GM19240 (cell line): Measurements from ENCODE around the gene CFAP57.

Experiments used
- DNase-seq: peaks from one replicate; pipeline ENCODE4 v3.0.0; 2011; ENCODE audit warnings: low spot score; ENCODE audit not compliant: insufficient read length

CFAP57 gene

GRCh38 chr1:43225168-43225567 lies 53.0 kb downstream of the CFAP57 start:
- DNase-seq, result no peak

- peak; percentile 57 for DNase-seq
These were observed 55.1 kb downstream of the CFAP57 start for GRCh38 chr1:43227143-43227764.

GRCh38 chr1:43229826-43230780 lies 58.0 kb downstream of the CFAP57 start:
- no peak for DNase-seq

GRCh38 chr1:43232074-43232473 lies 59.9 kb downstream of the CFAP57 start:
- no peak for DNase-seq

- DNase-seq, result no peak
These were observed 60.4 kb downstream of the CFAP57 start for GRCh38 chr1:43232482-43232881.

GRCh38 chr1:43233631-43234030 lies 61.5 kb downstream of the CFAP57 start:
- DNase-seq, result no peak

GRCh38 chr1:43234267-43234666 lies 62.1 kb downstream of the CFAP57 start:
- DNase-seq, result no peak

GRCh38 chr1:43235040-43235439 lies 62.9 kb downstream of the CFAP57 start:
- no peak for DNase-seq

- no peak for DNase-seq
These were observed 63.5 kb downstream of the CFAP57 start for GRCh38 chr1:43235451-43236121.

GRCh38 chr1:43237121-43237520 lies 65.0 kb downstream of the CFAP57 start:
- no peak for DNase-seq

GRCh38 chr1:43238085-43238484 lies 66.0 kb downstream of the CFAP57 start:
- DNase-seq, result no peak

GRCh38 chr1:43238991-43239469 lies 66.9 kb downstream of the CFAP57 start:
- no peak for DNase-seq

- DNase-seq, result peak; percentile 81
These were observed 67.4 kb downstream of the CFAP57 start for GRCh38 chr1:43239484-43239883.

GRCh38 chr1:43241413-43241836 lies 69.3 kb downstream of the CFAP57 start:
- DNase-seq, result no peak

GRCh38 chr1:43243299-43243698 lies 71.2 kb downstream of the CFAP57 start:
- no peak for DNase-seq

GRCh38 chr1:43246466-43247213 lies 74.5 kb downstream of the CFAP57 start:
- DNase-seq, result no peak

- DNase-seq, result no peak
These were observed 75.3 kb downstream of the CFAP57 start for GRCh38 chr1:43247256-43247921.

- DNase-seq, result no peak
These were observed 78.2 kb downstream of the CFAP57 start for GRCh38 chr1:43250351-43250761.

- DNase-seq, result no peak
These were observed 78.9 kb downstream of the CFAP57 start for GRCh38 chr1:43251024-43251423.

GRCh38 chr1:43252225-43252624 lies 80.1 kb downstream of the CFAP57 start:
- DNase-seq, result no peak

- DNase-seq, result no peak
These were observed 81.0 kb downstream of the CFAP57 start for GRCh38 chr1:43253173-43253572.
